SK-N-DZ (cell line): ENCODE measurements around the gene SNX21.
"Not testable (repeated sequence)": the region's sequence is repeated elsewhere in the genome, so short reads cannot be mapped to it uniquely, and the experiment has no call there.

Experiments
- DNase-seq: peaks from one replicate; pipeline ENCODE4 v3.0.0-alpha.2; 2015; ENCODE audit warnings: low spot score

The SNX21 gene

DNA sequence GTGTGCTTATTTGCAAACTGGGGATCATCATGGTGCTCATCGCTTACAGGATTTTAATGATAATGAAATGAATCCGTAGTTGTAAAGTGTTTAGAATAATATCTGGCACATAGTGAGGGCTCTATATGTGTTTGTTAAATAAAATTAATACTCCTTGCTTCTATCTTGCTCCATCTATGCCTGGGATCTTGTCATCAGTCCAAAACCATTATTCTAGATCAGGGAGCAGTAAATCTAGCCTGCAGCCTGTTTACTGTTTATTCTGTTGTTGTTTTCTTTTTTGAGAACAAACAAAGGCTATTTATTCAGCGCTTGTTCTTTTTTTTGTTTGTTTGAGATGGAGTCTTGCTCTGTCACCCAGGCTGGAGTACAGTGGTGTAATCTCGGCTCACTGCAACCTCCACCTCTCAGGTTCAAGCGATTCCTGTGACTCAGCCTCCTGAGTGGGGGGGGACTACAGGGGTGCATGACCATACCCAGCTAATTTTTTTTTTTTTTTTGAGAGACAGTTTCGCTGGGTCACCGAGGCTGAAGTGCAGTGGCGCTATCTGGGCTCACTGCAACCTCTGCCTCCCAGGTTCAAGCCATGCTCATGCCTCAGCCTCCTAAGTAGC is 15.5 kb downstream of the SNX21 start:
- no peak for DNase-seq

DNA sequence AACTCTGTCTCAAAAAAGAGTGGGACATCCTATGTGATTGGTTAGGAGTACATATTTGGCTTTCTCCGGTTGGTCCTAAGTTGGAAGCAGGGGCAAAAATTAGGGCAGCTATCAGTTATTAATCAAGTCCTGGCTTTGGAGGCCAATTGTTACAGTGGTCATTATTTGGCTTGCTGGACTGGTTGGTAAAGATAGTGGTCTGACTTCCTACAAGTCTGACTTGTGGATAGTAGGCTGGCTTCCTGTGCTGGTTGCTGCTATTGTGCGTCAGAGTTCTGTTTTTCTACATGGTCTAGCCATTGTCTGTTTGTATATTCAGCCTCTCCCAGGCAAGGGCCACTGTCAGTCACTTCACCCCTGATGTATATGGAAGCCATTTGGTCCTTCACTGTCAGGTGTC is 16.6 kb downstream of the SNX21 start:
- no peak for DNase-seq

- no peak for DNase-seq
Observed at GRCh38 chr20:45850926-45851325, 17.3 kb downstream of the SNX21 start.

- DNase-seq: no peak
Observed at GRCh38 chr20:45851501-45851900, 17.9 kb downstream of the SNX21 start.

- DNase-seq: no peak
Observed at GRCh38 chr20:45852326-45852725, 18.7 kb downstream of the SNX21 start.

DNA sequence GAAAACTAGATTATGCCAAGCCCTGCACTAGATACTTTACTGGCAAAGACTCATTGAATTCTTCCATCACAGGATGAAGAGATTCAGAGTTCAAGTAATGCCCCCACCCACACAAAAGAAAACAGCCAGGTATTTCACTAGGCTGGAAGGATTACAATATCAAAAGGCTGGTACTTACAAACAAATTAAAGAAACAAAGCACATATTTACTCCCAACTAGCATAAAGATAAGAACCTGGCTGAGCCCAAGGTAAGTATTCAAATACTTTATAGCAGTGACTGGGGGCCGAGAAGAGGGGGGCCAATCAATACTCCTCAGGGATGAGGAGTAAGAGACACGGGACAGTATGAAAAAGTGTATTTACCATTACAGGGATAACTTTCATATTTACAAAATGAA is 19.9 kb downstream of the SNX21 start:
- no peak for DNase-seq

DNA sequence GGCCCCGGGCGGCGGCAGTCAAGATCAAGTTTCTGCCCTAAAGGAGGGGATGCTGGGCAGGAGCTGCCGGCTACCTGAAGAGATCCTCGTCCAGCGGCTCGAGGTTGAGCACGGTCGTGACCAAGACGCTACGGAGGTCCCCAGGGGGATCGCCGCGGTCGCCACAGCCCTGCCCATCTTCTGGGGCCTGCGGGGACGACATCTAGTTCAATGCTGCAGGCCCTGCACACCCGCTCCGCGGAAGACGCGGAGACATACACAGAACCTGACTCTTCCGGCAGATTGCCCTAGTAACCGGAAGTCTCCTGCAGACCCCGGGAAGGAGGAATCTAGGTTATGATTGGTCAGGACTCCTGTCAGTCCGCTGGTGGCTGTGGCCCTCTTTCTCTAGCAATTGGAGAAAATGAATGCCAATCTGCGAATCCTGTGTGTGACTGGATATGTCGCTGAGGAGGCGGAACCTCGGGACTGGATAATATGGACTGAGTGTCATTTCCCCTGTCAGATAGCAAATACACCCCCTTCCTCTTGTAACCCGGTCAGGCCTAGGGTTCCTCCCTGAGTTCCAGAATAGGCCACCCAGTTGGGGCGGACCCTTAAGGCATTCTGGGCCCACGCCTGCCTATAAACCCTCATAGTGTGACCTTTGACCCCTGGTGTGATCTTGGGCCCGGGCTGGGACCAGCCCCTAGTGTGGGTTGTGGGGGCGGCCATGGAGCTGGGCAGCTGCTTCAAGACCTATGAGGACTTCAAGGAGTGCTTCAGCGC is 23.7 kb downstream of the SNX21 start, which contains the start of the genes ACOT8 and ZSWIM3:
ACOT8 (minus strand) TSS at position 279 of the 768 bp plus-strand sequence; CDS start at position 202, 77 bp downstream.
ZSWIM3 (plus strand) TSS at position 501 of the 768 bp plus-strand sequence; CDS start at position 713, 212 bp downstream.
- DNase-seq: peak; percentile 100

DNA sequence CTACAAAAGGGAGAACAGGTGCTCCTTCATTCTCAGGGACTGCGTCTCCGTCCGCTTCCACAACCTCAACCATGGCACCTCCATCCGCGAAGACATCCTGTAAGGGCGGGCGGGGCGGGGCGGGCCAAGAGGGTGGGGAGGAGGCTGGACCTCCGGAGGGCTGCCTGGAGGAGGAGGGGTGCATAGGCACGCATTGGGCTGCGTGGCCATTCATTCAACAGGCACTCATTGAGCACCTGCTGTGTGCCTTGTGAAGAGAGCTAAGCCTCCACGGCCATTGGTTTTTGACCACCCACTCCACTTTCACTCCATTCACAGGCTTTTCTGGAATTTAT is 24.2 kb downstream of the SNX21 start:
- no peak for DNase-seq

GRCh38 chr20:45859916-45860315 is 26.3 kb downstream of the SNX21 start:
- DNase-seq: no peak

DNA sequence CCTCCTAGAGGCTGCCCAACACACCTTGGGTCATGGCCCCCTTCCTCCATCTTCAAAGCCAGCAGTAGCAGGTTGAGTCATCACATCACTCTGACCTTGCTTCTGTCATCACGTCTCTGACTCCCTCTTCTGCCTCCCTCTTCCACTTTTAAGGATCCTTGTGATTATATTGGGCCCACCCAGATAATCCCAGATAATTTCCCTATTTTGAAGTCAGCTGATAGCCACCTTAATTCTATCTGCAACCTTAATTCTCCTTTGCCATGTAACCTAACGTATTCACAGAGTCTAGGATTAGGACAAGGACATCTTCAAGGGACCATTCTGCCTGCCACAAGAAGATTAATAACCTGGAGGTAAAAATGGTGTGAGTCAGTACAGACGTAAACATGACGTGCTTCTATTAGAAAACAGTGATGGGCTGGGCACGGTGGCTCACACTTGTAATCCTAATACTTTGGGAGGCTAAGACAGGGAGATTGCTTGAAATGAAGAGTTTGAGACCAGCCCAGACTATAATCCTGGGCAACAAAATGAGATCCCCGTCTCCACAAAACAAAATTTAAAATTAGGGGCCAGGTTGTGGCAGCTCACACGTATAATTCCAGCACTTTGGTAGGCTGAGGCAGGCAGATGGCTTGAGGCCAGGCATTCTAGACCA is 27.1 kb downstream of the SNX21 start:
- DNase-seq: no peak

- no peak for DNase-seq
Observed at GRCh38 chr20:45861221-45862075, 27.8 kb downstream of the SNX21 start.

- DNase-seq: no peak
Observed at GRCh38 chr20:45863543-45864470, 30.2 kb downstream of the SNX21 start.

GRCh38 chr20:45866454-45866853 is 32.9 kb downstream of the SNX21 start:
- no peak for DNase-seq

DNA sequence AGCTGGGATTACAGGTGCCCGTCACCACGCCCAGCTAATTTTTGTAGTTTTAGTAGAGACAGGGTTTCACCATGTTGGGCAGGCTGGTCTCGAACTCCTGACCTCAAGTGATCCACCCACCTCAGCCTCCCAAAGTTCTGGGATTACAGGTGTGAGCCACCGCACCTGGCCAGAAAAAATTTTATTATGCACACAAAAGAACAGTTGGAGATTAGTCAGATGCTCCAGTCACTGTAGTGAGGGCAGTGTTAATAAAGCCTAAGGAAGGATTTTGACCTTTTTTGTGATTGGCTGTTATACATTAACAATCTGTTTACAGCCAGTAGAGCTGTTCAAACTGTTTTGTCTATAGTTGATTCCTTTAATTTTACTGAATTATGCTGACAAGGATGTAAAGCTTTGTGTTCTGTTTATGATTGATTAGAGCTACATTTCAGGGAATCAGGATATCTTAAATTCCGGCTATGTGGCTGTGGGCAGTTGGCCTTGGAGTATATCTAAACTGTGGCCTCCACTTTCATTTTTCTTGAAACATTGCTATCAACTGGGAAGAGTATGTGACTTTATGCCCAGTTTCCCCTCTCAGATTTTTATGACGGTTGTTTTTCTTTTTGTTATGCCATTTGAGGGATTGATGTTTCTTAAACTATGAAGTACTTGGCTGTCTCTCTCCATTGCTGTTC is 33.7 kb downstream of the SNX21 start:
- no peak for DNase-seq

GRCh38 chr20:45867819-45868176 is 34.2 kb downstream of the SNX21 start:
- no peak for DNase-seq

- DNase-seq: no peak
Observed at GRCh38 chr20:45872626-45873025, 39.0 kb downstream of the SNX21 start.

DNA sequence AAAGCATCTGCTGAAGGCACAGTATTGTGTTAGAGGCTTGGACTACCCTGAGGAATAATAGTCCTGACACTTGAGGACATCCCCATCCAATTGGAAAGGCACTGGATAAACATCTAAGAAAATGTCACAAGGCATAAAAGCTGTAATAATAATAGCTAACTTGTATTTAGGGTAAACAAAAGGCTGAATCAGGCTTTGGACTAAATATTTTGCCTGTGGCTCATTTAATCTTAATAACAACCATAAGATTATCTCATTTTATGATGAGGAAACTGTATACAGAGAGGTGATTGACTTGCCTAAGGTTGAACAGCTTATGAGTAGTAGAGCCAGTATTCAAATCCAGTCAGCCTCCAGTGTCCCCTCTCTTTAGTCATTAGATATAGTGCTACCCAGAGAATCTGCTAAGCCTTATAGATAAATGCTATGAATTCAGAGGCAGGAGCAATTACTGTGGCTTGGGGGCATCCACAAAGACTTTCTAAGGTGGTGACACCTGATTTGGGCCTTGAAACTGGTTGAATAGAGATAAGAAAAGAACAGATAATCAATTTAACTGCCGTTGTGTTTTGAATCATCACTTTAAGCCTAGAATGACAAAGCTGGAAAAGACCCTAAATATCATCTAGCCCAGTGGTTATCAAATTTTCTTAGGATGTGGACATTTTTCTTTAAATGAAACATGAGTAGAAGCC is 40.0 kb downstream of the SNX21 start:
- DNase-seq: no peak

DNA sequence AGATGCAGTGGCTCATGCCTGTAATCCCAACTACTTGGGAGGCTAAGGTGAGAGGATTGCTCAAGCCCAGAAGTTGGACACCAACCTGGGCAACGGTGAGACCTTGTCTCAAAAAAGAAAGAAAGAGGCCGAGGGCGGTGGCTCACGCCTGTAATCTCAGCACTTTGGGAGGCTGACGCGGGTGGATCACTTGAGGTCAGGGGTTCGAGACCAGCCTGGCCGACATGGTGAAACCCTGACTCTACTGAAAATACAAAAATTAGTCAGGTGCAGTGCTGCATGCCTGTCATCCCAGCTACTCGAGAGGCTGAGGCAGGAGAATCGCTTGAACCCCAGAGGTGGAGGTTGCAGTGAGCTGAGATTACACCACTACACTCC is 40.5 kb downstream of the SNX21 start:
- not testable (repeated sequence) for DNase-seq

DNA sequence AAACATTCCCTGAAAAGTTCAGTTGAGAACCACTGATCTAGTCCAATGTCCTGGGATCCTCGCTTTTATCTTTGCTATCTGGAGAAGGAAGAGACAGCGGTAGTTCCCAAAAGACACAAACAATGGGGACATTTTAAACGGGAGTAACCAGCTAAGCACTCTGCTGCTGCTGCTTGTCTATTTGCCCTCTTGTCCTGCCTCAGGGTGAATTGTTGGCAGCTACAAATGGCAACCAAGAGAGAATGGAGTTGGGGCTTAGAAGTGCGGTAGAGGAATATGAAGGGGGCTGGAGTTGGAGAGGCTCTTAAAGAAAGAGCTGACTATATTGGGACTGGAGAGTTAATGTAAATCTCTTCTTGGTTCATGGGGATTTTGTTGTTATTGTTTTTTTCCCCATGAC is 41.0 kb downstream of the SNX21 start:
- DNase-seq: no peak
